Measurements from ENCODE around the gene NT5DC3. TPM values are rescaled to one million over a fixed set of nuclear protein-coding genes. Genes with fewer than 3 reads are reported as not detected.

The NT5DC3 gene
- total and polyA plus RNA-seq, 9 of the 15 experiments (the other 6 are each of a cell fraction or from before 2014, with no cell fraction given), result 6.3 to 33.5 (median 24.5) TPM

DNA sequence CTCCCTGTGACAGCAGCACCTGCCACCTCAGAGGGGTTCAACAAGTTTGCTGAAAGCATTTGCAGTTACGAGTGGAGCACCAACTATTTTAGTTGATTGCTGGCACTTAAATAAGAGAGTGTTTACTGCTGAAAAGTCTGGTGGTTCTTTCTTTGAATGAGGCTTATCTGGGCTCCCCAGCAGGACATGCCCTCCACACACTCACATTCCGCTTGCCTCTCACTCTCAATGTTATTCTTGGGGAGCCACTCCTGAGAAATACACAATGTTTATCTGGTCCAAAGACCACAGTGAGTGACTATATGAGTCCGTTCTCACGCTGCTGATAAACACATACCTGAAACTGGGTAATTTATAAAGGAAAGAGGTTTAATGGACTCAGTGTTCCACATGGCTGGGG is 31.9 kb downstream of the NT5DC3 start (continued):
- TF ChIP-seq CTBP1 (IDR thresholded peaks at IDR 0.05; ENCODE audit: borderline replicate concordance), result no peak
- TF ChIP-seq, protein P1, sequence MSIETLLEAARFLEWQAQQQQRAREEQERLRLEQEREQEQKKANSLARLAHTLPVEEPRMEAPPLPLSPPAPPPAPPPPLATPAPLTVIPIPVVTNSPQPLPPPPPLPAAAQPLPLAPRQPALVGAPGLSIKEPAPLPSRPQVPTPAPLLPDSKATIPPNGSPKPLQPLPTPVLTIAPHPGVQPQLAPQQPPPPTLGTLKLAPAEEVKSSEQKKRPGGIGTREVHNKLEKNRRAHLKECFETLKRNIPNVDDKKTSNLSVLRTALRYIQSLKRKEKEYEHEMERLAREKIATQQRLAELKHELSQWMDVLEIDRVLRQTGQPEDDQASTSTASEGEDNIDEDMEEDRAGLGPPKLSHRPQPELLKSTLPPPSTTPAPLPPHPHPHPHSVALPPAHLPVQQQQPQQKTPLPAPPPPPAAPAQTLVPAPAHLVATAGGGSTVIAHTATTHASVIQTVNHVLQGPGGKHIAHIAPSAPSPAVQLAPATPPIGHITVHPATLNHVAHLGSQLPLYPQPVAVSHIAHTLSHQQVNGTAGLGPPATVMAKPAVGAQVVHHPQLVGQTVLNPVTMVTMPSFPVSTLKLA (conservative IDR thresholded peaks at IDR 0.05), result peak in 1 of 2 experiments; percentile 60; a peak in 2 of 4 replicates
- TF ChIP-seq RCOR1 (IDR thresholded peaks at IDR 0.05; ENCODE audit: borderline replicate concordance in 1 of 2, low read depth in 2 of 2, low read length in 2 of 2), result peak; percentile 10 to 36; a peak in 2 of 4 replicates
- TF ChIP-seq, protein P2, sequence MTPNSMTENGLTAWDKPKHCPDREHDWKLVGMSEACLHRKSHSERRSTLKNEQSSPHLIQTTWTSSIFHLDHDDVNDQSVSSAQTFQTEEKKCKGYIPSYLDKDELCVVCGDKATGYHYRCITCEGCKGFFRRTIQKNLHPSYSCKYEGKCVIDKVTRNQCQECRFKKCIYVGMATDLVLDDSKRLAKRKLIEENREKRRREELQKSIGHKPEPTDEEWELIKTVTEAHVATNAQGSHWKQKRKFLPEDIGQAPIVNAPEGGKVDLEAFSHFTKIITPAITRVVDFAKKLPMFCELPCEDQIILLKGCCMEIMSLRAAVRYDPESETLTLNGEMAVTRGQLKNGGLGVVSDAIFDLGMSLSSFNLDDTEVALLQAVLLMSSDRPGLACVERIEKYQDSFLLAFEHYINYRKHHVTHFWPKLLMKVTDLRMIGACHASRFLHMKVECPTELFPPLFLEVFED (CRISPR knock-in tag; conservative IDR thresholded peaks at IDR 0.05), result no peak
- TF ChIP-seq MED1 (CRISPR knock-in tag; IDR thresholded peaks at IDR 0.05; ENCODE audit: borderline replicate concordance), result no peak
- TF ChIP-seq MYNN (IDR thresholded peaks at IDR 0.05), result 0 out of 2 replicates have a peak, but pooled peaks have one; percentile 36
- TF ChIP-seq MYNN (CRISPR knock-in tag; IDR thresholded peaks at IDR 0.05), result no peak
- no peak for TF ChIP-seq NRF1 (conservative IDR thresholded peaks at IDR 0.05 in 1 of 2, IDR thresholded peaks at IDR 0.05 in 1 of 2)
- no peak for TF ChIP-seq ZNF212 (CRISPR knock-in tag; IDR thresholded peaks at IDR 0.05)
- TF ChIP-seq SMARCA4 (IDR thresholded peaks at IDR 0.05), result peak; percentile 80; the same call in 1 of the 2 replicates
- peak; percentile 49; the same call in 1 of the 2 replicates for TF ChIP-seq NBN (IDR thresholded peaks at IDR 0.05; ENCODE audit: low read depth)
- TF ChIP-seq DPF2 (IDR thresholded peaks at IDR 0.05), result peak; percentile 82
- no peak for TF ChIP-seq RBM14 (IDR thresholded peaks at IDR 0.05; ENCODE audit: borderline replicate concordance, insufficient read depth, low read depth, low read length)
- TF ChIP-seq, protein P3, sequence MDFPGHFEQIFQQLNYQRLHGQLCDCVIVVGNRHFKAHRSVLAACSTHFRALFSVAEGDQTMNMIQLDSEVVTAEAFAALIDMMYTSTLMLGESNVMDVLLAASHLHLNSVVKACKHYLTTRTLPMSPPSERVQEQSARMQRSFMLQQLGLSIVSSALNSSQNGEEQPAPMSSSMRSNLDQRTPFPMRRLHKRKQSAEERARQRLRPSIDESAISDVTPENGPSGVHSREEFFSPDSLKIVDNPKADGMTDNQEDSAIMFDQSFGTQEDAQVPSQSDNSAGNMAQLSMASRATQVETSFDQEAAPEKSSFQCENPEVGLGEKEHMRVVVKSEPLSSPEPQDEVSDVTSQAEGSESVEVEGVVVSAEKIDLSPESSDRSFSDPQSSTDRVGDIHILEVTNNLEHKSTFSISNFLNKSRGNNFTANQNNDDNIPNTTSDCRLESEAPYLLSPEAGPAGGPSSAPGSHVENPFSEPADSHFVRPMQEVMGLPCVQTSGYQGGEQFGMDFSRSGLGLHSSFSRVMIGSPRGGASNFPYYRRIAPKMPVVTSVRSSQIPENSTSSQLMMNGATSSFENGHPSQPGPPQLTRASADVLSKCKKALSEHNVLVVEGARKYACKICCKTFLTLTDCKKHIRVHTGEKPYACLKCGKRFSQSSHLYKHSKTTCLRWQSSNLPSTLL (IDR thresholded peaks at IDR 0.05), result no peak
- peak; percentile 70; the same call in 1 of the 2 replicates for TF ChIP-seq SMARCE1 (IDR thresholded peaks at IDR 0.05)
- TF ChIP-seq ZNF134 (CRISPR knock-in tag; conservative IDR thresholded peaks at IDR 0.05), result no peak
- TF ChIP-seq IFI16 (CRISPR knock-in tag; IDR thresholded peaks at IDR 0.05), result no peak
- TF ChIP-seq CXXC5 (CRISPR knock-in tag; IDR thresholded peaks at IDR 0.05), result peak; percentile 50
- no peak for TF ChIP-seq GABPA (tag; conservative IDR thresholded peaks at IDR 0.05; ENCODE audit: low read depth)
- TF ChIP-seq ZNF707 (CRISPR knock-in tag; conservative IDR thresholded peaks at IDR 0.05), result no peak
